GM10266 (cell line): ENCODE data around the gene RAG2.

Experiments
- DNase-seq: peaks from one replicate; pipeline ENCODE4 v3.0.0; 2012; ENCODE audit errors: extremely low spot score
- CTCF ChIP-seq: IDR thresholded peaks from 2 replicates; pipeline ENCODE4 v1.5.1; 2012; ENCODE audit warnings: mild to moderate bottlenecking, low read depth; ENCODE audit not compliant: control insufficient read depth, insufficient read depth; ENCODE audit errors: missing control alignments

Gene RAG2

GRCh38 chr11:36598051-36598450, at the start of gene RAG2:
Gene RAG2, minus strand, starts transcription at chr11:36598236. Its CDS starts 4,068 bp downstream, at chr11:36594168.
- TF ChIP-seq CTCF = no peak
- no peak for DNase-seq

GRCh38 chr11:36638556-36638955, 40.5 kb upstream of the RAG2 start:
- TF ChIP-seq CTCF = no peak
- DNase-seq = no peak

GRCh38 chr11:36635066-36635862, 37.2 kb upstream of the RAG2 start:
- TF ChIP-seq CTCF = no peak

GRCh38 chr11:36631774-36632173, 33.7 kb upstream of the RAG2 start:
- peak; percentile 8 for DNase-seq

More at GRCh38 chr11:36635066-36635862, 37.2 kb upstream of the RAG2 start:
- no peak for DNase-seq

GRCh38 chr11:36628765-36629244, 30.8 kb upstream of the RAG2 start:
- TF ChIP-seq CTCF = no peak
- no peak for DNase-seq

More at GRCh38 chr11:36631774-36632173, 33.7 kb upstream of the RAG2 start:
- no peak for TF ChIP-seq CTCF

GRCh38 chr11:36628141-36628540, 30.1 kb upstream of the RAG2 start:
- no peak for DNase-seq
- TF ChIP-seq CTCF = no peak

GRCh38 chr11:36627471-36627870, 29.4 kb upstream of the RAG2 start:
- no peak for TF ChIP-seq CTCF
- no peak for DNase-seq
